ENCODE measurements around the gene DLG5.

DNA sequence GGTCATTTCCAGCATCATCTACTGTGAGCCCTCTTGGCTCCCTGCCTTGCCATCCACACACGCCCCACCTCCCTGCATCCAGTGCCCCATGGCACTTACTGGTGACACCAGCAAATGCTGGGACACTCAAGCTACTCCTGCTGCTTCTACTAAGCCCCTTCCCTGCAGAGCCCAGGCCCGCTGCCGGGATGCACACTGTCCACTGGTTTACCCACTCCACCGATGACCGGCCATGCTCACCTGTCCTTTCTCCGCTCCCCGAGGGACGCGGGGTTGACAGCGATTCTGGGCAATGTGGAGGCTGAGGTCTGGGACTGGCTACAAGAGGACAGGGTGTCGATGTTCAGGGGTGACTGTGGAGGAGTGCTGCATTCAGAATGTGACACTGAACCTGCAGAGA, 110.2 kb downstream of the DLG5 start:
- no peak for TF ChIP-seq POLR2A (IDR thresholded peaks at IDR 0.05)
- no peak for TF ChIP-seq CTCF (IDR thresholded peaks at IDR 0.05)

Data from heart left ventricle (tissue), 13 donors.